HEK293T (cell line): ENCODE results near the gene ANXA3.

Source experiments
- ARNT ChIP-seq: fragments of 450-650 bp; IDR thresholded peaks from 2 replicates; pipeline ENCODE4 v1.6.1; 2017; ENCODE audit warnings: mild to moderate bottlenecking
- BHLHE40 ChIP-seq: fragments of 450-650 bp; IDR thresholded peaks from 2 replicates; pipeline ENCODE4 v1.6.1; 2016; ENCODE audit warnings: mild to moderate bottlenecking, moderate library complexity, borderline replicate concordance
- ELF4 ChIP-seq: fragments of 450-650 bp; IDR thresholded peaks from 2 replicates; pipeline ENCODE4 v1.6.1; 2017; ENCODE audit warnings: antibody characterized with exemption
- FOXA1 ChIP-seq: fragments of 450-650 bp; IDR thresholded peaks from 2 replicates; pipeline ENCODE4 v1.6.1; 2016; ENCODE audit warnings: mild to moderate bottlenecking
- FOXK2 ChIP-seq: fragments of 450-650 bp; IDR thresholded peaks from 2 replicates; pipeline ENCODE4 v1.6.1; 2016; ENCODE audit warnings: mild to moderate bottlenecking
- FOXM1 ChIP-seq: fragments of 450-650 bp; IDR thresholded peaks from 2 replicates; pipeline ENCODE4 v1.6.1; 2017; ENCODE audit warnings: mild to moderate bottlenecking, borderline replicate concordance
- LEF1 ChIP-seq: fragments of 450-650 bp; IDR thresholded peaks from 2 replicates; pipeline ENCODE4 v1.6.1; 2017; ENCODE audit warnings: mild to moderate bottlenecking, borderline replicate concordance
- NFRKB ChIP-seq: fragments of 450-650 bp; IDR thresholded peaks from 2 replicates; pipeline ENCODE4 v1.6.1; 2016; ENCODE audit warnings: mild to moderate bottlenecking, moderate library complexity
- PKNOX1 ChIP-seq: fragments of 450-650 bp; IDR thresholded peaks from 2 replicates; pipeline ENCODE4 v1.6.1; 2016
- SP1 ChIP-seq: fragments of 450-650 bp; IDR thresholded peaks from 2 replicates; pipeline ENCODE4 v1.6.1; 2017
- TARDBP ChIP-seq: fragments of 450-650 bp; IDR thresholded peaks from 2 replicates; pipeline ENCODE4 v1.6.1; 2016
- ZNF384 ChIP-seq: fragments of 450-650 bp; IDR thresholded peaks from 2 replicates; pipeline ENCODE4 v1.6.1; 2016

- TF ChIP-seq BHLHE40: no peak
- no peak for TF ChIP-seq FOXK2
- no peak for TF ChIP-seq ELF4
- TF ChIP-seq SP1: no peak
- TF ChIP-seq ZNF384: no peak
- no peak for TF ChIP-seq NFRKB
- TF ChIP-seq FOXA1: no peak
- TF ChIP-seq TARDBP: no peak
- TF ChIP-seq ARNT: no peak
- TF ChIP-seq LEF1: no peak
- TF ChIP-seq FOXM1: no peak
- no peak for TF ChIP-seq PKNOX1
Measured at GRCh38 chr4:78569306-78569821, 17.8 kb downstream of the ANXA3 start.
